Superior temporal gyrus (tissue), 1 donor: ENCODE results near the gene PPAT.

Experiments
- DNase-seq: peaks from one replicate; pipeline ENCODE4 v3.0.0-alpha.2; 2016; ENCODE audit errors: extremely low spot score

PPAT gene

DNA sequence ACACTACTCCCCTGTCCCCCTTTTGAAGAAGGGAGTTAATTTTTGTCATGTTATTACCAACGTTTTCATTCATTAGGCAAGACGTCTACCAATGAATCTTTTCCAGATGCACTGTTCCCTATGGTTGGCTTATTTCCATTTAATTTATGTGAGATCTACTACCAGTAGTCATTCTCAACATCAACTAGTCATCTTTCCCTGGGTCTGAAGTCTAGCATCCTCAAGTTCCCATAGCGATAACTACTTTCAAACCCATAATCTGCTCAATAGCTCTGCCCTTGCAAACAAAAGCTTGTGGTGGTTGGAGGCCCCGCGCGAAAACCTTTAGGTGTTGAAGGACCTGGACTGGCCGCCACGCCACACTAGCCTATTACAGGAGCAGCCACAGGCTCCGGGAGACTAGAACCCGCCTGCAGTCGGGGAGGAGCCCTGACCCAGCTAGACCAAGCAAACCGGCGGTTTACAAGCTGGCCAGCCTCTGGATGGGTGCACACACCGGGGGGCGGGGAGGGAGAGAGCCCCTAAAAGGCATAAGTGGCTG, 746 bp downstream of the PPAT start:
- DNase-seq, result no peak

DNA sequence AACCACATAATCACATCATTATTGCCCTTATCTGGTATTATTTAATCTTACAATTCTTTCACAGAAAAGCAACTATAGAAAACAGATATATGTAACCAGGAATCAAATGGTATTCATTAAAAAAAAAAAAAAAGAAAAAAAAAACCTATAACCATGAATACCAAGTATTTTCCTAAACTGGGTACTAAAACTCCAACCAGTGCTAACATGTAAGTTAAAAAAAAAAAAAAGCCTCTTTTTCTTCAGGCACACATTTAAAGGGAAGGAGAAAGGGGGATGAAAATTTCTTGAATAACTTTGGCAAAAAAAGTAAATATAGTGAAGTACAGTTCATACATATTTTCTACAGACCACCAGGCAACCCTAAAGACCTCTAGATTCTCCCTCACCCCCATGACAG, 2.1 kb downstream of the PPAT start:
- no peak for DNase-seq

DNA sequence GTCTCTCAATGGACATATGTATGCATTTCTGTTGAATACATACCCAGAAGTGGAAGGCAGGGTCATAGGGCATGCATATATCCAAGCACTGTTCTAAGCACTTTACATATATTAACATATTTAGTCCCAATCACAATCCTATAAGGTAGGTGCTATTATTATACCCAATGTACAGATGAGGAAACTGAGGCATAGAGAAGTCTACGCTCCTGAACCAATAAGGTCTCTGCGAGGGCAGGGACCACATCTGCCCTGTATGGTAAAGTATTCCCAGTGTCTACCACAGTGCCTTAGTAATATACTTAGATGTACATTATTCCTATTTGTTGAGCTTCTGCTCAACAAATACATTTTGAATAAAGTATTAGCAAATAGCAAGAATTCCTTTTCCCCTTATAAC, 5.2 kb downstream of the PPAT start:
- no peak for DNase-seq

DNA sequence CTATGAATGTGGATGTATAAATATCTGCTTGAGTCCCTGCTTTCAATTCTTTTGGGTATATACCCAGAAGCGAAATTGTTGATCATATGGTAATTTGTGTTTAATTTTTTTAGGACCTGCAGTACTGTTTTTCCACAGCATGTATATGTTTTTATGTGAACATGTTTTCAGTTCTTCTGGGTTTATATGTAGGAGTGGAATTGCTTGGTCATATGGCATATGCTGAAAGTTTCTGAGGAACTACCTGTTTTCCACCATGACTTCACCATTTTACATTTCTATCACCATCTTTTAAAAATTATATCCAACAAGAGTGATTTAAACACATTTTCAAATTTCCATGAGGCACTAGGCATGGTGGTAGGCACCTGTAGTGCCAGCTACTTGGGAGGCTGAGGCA, 8.2 kb downstream of the PPAT start:
- DNase-seq, result no peak

DNA sequence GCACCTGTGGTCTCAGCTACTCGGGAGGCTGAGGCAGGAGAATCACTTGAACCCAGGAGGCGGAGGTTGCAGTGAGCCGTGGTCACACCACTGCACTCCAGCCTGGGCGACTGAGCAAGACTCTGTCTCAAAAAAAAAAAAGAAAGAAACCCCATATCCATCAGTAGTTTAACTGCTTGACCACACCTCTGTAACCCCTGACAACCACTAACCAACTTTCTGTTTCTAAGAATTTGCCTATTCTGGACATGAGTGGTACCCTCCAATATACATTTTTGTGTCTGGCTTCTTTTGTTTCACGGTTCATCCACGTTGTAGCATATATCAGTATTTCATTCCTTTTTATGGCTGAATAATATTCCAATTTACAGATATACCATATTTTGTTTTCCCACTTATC, 9.1 kb downstream of the PPAT start:
- DNase-seq, result no peak

DNA sequence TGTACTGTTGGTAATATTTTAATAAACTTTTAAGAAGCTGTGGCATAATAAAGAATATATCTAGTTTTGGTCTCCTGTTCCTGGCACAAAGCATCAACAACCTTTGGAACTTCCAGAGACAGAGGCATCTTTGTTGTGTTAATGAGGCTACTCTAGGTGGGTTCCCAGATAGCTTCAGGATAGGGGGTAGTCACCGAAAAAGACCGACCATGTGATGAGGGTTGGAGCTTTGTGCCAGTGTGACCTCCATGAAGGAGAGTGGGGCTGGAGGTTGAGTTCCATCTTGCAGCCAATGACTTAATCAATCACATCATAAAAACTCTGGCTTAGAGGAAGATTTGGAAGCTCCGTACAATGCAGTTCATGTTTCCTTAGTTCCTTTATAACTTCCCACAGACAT, 9.9 kb downstream of the PPAT start:
- DNase-seq, result no peak

DNA sequence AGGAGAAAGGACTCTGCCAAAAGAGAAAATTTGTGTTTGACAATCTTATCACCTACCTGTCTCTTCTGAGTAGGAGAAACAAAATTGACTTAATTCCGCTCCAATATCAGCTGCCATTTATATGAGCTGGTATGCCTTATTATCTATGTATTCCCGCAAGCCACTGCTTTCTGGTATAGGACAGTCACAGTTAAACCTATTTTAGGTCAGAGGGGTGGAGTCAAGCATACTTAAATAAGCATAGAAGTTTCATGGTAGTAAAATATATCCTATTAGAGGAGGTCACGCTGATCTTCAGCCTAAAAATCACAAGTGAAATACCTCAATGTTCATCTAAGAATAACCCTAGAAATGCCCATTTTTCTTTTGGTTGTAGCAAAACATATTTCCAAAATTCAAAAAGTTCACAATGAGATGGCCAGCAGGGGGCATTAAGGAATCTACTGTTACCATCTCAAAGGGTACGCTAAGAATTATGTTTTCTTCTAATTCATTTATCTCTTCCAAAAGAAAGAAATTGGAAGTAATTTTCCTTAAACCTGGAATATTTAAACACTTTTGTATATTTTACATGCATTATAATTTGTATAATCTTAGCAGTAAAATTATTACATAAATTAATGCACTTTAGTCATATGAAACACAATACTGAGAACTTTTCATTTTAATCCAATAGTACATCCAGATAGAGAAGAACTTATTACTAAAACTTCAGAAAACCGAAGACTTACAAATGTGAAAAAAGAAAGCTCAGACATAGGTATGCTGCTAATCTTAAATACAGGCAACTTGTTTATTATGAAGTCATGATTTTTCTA, 10.5 kb downstream of the PPAT start:
- DNase-seq, result peak; percentile 84

DNA sequence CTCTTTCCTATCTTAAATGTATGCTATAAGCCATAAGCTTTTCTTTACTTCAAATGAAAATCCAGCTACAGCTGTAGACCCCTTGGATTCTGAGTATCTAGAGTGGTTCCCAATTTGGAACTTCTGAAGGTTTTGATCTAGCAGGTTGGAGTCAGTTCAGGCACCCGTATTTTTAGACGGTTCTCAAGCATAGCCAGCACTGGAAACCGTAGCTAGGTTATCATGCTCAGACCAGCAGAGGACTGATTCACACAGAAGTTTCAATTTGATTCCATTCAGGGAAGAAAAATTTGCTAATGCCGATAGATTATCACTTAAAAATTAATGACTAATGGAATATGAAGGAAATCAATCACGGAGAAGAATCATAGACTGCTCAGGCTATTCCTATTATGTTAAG, 11.2 kb downstream of the PPAT start:
- DNase-seq, result no peak

DNA sequence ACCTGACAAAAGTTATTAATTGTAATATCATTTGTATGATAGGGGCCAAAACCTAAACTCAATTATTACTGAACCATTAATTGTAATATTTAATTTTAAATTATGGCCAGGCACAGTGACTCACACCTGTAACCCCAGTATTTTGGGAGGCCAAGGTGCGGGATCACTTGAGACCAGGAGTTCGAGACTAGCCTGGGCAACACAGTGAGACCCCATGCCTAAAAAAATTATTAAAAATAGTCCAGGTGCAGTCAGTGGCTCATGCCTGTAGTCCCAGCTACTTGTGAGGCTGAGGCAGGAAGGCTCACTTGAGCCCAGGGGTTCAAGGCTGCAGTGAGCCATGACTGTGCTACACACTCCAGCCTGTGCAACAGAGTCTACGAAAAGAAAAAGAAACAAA, 18.0 kb downstream of the PPAT start:
- DNase-seq, result no peak

DNA sequence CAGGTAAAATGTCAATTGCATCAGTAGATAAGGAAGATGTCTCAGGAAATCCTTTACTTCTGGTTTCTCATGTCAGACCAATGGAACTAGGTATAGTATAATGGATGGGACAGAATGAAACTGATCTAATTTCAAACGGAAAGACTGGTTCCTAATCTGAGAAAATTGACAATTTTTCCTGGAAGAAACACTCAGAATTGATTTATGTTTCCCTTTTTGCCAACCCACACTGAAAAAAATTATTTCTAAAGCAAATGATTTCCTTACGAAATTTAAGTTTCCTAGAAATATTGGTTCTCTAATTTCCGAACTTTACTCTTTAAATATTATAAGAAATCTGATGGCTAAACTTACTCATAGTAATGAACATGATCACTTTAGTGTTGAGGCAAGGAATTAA, 19.1 kb downstream of the PPAT start:
- DNase-seq, result no peak

DNA sequence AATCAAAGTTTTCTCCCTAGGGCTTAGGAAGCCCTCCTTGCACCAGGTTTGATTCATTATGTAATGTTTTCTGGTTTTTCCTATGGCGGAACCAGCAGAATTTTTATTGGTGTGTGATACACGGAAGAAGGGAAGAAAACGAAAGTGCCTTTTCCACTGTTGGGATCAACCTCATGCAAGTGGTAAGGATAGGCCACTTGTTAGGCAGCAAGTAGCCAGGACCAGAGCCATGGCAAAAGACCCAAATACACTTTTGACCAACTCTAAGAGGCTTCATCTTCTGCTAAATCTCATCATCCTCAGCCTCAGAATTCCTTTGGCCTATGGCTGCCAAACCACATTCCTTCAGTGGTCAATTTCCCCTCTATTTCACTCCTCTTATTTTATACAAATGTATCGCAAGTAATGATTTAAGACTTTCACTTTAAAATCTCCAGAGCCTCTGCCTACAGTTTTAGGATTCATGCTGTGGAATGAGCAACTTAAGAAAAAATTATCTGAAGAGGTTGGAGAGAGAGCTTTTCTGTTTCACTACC, 21.2 kb downstream of the PPAT start:
- no peak for DNase-seq

DNA sequence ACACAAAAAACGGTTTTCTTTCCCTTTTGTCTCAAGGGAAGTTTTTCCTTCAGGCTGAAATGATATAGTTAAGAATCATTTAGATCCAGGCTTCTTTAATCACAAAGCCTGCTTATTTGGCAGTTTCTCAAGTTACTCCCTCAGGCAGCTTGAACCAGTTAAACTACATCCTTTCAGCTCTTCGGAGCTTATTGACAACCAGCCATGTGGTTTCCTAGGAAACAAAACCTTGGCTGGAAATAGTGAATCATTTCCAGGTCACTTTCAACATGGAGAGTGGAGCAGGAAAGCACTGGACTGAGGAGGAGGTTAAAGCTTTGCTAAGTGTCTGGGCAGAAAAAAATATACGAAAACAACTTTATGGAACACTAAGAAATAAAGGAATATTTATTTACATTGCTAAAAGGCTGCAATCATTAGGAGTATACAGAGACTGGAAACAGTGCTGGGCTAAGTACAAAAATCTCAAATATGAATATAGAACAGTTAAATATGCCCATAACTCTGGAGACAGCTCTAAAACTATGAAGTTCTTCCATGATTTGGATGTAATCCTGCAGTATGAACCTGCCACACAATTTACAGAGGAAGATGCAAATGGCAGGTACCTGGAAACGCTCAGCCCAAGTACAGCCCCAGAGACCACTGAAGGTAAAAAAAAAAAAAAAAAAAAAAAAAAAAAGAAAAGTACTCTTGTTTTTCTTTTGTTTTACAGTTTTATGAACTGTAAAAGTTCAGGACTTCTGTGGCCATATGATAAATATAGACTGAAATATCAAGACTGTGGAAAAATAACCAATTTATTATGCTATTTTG, 25.0 kb downstream of the PPAT start:
- peak; percentile 87 for DNase-seq

DNA sequence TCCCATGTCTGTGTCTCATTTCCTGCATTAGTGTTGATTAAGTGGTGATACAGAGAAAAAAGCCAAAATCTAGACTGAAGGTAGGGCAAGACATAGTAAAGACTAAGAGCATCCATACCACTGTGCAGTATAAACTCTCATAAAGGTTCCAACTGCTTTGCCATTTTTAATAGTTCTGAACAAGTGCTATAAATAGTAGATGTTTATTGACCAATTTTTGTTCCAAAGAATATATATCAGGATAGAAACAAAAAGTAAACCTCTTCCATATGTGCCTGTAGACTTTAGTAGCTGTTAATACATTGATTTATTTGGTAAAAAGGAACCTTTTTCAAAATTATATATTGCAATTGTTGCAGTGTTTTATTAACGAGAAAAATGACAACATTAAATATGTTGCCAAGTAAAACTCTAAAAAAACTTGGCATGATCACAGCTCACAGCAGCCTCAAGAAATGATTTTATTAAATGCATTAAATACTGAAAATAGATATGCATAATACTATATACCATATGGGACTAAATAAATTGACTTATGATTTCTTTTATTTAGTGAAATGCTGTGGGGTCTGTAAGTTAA, 25.8 kb downstream of the PPAT start:
- no peak for DNase-seq

DNA sequence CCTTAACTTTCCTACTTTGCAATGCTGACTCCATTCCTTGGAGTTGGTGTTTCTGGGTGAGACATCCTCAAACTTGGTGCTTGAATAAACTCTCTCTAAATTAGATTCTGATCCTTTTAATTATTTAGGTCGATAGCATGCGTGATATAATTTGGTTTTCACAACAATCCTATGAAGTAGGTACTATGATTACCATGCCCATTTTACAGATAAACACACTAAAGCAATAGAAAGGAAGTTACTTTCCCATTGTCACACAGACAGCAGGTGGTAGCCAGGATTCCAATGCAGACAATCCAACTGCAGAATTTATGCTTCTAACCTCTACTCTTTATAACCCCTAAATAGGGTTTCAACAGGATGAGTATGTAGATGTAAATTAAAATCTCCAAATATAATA, 26.4 kb downstream of the PPAT start:
- no peak for DNase-seq

DNA sequence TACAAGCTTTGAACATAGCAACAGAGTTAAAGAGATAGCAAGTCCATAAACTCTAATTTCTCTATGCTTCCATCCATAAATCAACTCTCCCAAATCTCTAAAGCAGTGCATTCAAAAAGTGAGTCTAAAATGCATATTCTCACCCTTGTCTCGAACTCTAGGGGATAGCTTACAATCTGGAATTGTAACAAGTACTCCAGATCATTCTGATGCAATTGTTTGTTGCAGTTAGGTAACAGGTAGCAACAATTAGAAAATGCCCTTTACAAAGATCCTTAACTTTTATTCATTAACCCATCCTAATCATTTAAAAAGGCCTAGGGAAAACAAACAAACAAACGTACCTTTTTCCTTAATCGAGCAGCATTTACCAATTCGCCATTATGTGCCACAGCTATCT, 29.3 kb downstream of the PPAT start:
- no peak for DNase-seq

DNA sequence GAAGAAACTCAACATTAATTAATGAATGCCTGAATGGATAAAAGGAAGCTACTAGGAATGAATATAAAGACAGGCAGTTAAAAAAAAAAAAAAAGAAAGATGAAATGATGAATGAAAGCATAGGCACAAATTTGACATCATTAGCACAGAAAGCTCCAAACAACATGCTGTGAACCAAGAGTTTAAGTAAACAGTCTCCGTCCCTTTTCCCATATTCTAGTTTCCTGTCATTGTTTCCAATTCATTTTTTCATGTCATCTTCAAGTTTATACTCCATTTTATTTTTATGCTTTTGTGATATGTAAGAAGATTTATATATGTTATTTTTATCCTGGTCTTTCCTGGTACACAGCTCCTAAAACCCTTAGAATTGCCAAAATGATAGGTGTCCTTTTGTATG, 30.4 kb downstream of the PPAT start:
- DNase-seq, result no peak

DNA sequence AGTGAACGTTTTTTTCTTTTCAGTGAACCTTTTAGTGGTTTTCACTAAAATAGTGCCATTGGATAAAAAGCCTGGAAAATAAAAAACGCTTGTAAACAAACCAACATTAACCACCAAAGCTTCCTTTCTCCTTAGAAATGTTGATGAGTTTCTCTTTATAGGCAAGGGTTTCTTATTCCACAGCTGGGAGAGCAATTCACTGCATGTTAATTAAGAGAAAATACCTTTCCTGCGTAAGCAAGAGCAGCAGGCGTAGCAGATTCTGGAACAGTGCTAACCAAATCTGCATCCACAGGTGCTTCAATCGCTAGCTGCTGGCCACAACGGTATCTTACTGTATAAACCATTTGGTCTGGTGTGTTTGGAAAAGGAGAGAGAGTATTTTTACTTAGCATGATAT, 34.9 kb downstream of the PPAT start:
- no peak for DNase-seq

DNA sequence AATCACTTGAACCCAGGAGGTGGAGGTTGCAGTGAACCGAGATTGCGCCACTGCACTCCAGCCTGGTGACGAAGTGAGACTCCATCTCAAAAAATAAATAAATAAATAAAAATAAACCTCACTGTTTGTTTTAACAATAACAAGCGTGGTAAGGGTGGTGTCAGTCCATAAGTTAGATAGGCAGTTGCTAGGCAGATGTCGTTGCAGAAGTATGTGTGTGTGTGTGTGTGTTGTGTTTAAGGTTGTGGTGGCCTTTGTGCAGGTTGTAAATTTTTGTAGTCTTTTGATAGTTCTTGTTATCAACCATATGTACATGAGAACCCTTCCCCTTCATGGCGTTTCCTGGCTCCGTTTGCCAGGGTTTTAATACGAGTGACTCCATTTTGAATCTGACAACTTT, 44.1 kb downstream of the PPAT start:
- DNase-seq, result no peak

DNA sequence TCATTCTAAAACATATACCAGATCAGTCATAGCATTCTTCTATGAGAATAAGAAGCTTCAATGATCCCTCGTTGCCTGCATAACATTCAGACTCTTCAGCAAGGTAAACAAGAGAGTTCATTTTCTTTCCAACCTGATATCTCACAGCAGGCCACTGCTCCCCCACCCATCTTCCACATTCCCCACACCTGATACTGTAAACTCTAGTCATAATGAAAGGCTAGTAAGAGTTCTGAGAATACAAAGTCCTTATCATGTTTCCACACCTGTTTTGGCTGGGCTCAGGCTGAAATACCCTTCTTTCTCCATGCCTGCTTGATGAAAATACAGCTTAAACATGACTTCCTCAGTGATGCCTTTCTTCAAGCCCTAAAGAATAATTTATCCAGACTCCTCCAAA, 45.9 kb downstream of the PPAT start:
- no peak for DNase-seq

DNA sequence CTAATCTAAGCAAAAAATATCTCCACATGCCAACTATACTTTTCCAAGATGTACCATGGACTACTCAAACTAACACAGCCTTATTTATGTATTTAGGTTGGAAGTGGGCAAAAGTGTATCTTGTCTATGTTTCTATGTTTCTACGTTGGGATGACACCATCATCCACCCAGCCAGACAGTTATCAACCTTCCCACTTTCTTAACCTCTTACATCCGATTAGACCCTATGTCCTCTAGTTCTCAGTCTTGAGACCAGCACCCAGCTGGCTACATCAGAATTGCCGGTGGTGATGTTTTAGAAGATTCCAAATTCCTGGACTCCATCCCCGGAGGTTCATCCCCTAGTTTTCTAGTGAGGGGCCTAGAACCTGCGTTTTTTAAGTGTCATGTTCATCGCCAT, 47.1 kb downstream of the PPAT start:
- no peak for DNase-seq

DNA sequence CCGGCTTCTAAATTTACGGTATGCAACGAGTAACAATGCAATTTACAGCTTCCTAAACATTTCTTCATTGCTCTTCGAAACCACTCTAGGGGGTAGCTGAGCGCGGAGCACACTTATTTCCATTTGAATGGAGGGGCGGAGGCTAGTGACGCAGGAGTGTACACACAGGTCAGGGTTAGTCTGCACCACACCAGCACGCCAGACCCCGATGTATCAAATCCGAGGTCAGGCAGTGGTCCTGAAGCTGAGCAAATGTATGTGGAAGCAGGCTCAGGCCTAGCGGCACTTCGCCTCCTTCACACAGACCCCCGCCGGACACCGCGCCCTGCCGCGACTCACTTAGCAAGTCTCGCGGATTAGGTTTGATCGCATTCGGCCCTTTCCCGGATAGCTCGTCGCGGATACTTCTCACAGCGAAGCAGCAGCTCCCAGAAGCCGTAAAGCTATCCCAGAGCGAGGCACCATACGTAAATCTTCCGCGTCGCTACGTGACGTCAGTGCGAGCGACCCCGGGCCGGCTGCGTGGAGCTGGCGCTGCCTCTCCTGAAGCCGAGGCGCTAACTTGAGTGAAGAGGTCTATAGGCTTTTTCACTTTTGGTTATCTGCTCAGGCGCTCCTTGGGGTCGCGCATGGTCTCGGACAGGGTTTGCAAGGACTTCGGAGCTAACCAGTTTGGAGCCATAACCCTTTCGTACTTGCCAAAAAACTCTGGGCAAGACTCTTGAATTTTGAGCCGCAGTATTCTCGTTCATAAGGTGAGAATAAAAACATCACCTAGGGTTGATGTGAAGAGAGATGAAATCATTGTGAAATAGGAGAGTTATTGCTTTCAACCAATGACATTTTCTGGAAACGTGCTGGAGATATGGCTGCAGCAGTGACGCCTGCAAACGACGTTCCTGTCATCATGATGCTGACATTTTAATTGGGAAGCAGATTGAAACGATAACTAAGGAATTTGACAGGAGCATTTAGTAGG, 48.1 kb downstream of the PPAT start, which contains the start of gene AASDH:
AASDH (minus strand) TSS at position 469 of the 979 bp plus-strand sequence. CDS start 3,192 bp downstream, outside the sequence.
- DNase-seq, result peak; percentile 98
